Measurements from ENCODE around the gene CSNK1G1.

CSNK1G1 gene

DNA sequence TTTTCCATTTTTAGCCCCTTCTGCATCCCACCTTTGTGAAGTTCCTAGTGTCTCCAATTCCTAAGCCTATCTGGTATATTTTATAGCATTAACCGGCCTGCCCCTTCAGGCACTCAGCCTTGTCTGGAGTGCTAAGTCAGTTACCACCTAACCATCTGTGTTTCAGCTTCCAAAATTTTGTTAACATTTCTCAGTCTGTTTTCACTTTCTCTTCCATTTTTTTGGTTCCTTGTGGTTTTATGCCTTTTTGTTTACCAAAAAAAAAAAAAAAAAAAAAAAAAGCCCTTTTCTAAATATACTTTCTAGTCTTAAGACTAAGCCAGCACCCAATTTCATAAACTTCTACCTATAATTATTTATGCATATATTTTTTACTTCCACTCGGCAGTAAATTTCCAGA, 92.4 kb downstream of the CSNK1G1 start:
- Histone ChIP-seq H3K79me2 (ENCODE audit: insufficient read depth, low read depth) (0 out of 2 replicates have a peak, but pooled peaks cover 6% of the 10 kb centered on the region), H3K36me3 (ENCODE audit: insufficient read depth) (no peaks in the 10 kb centered on the region), H2AFZ (ENCODE audit: low read depth) (no peak overlapping the region), H3K27me3 (ENCODE audit: insufficient read depth, low read depth) (no peaks in the 10 kb centered on the region), H4K20me1 (ENCODE audit: insufficient read depth) (no peaks in the 10 kb centered on the region), H3K9ac (no peak overlapping the region), H3K4me1 (ENCODE audit: low read depth, poor library complexity, severe bottlenecking) (peaks cover 20% of the 10 kb centered on the region), H3K4me2 (peak overlapping the region; percentile 17; the same call in 1 of the 2 replicates), H3K27ac (no peak overlapping the region), H3K4me3 (IDR thresholded peaks at IDR 0.05; ENCODE audit: insufficient read depth, low read depth, low read length) (no peak overlapping the region)
- TF ChIP-seq, protein P1, sequence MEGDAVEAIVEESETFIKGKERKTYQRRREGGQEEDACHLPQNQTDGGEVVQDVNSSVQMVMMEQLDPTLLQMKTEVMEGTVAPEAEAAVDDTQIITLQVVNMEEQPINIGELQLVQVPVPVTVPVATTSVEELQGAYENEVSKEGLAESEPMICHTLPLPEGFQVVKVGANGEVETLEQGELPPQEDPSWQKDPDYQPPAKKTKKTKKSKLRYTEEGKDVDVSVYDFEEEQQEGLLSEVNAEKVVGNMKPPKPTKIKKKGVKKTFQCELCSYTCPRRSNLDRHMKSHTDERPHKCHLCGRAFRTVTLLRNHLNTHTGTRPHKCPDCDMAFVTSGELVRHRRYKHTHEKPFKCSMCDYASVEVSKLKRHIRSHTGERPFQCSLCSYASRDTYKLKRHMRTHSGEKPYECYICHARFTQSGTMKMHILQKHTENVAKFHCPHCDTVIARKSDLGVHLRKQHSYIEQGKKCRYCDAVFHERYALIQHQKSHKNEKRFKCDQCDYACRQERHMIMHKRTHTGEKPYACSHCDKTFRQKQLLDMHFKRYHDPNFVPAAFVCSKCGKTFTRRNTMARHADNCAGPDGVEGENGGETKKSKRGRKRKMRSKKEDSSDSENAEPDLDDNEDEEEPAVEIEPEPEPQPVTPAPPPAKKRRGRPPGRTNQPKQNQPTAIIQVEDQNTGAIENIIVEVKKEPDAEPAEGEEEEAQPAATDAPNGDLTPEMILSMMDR (conservative IDR thresholded peaks at IDR 0.05; ENCODE audit: low read depth, low read length): no peak

DNA sequence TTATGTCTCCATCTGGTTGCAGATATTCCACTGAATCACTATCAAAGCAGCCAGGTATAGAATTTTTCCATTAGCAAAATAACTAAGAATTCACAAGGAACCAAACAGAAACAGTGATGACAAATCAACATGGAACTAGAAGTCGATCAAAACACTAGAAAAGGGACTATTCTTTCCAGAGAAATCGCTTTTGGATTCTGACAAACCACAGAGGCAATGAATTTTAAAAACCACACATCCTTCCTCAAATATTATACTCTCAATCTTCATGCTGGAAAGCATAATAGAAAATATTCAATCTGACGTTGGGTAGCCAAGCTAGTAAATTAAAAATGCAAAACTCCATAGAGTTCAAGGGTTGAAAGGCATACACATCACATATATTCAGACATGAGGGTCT, 99.9 kb downstream of the CSNK1G1 start:
- H3K79me2 ChIP-seq (ENCODE audit: insufficient read depth, low read depth): no peaks in the 10 kb centered on the region
- H3K4me3 ChIP-seq (IDR thresholded peaks at IDR 0.05; ENCODE audit: insufficient read depth, low read depth, low read length): no peak overlapping the region
- no peak overlapping the region for H2AFZ ChIP-seq (ENCODE audit: low read depth)
- H3K4me1 ChIP-seq (ENCODE audit: low read depth, poor library complexity, severe bottlenecking): peaks cover under 1% of the 10 kb centered on the region
- no peaks in the 10 kb centered on the region for H3K36me3 ChIP-seq (ENCODE audit: insufficient read depth)
- TF ChIP-seq, protein P1 (conservative IDR thresholded peaks at IDR 0.05; ENCODE audit: low read depth, low read length): no peak
- H3K9ac ChIP-seq: no peak overlapping the region
- H4K20me1 ChIP-seq (ENCODE audit: insufficient read depth): no peaks in the 10 kb centered on the region
- H3K4me2 ChIP-seq: no peak overlapping the region
- no peak overlapping the region for H3K27ac ChIP-seq
- no peaks in the 10 kb centered on the region for H3K27me3 ChIP-seq (ENCODE audit: insufficient read depth, low read depth)

DNA sequence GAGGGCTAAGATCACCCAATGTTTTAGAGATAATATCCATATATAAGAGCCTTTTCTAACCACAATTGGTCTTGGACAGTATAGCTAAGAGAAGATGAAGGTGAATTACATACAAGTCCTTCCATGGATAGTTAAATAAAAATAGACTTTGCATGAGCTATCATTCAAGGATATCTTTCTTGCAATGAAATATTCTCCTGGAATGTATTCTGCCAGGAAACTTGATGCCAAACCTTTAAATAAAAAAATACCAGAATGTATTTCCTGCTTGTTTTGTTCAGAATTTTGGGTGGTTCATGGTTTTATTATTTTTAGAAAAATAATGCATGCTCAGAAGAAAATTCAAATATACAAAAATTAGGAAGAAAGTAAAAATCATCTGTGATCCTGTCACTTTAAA, 104.3 kb downstream of the CSNK1G1 start:
- Histone ChIP-seq H3K79me2 (ENCODE audit: insufficient read depth, low read depth) (no peaks in the 10 kb centered on the region), H3K4me2 (no peak overlapping the region), H4K20me1 (ENCODE audit: insufficient read depth) (no peaks in the 10 kb centered on the region), H3K27me3 (ENCODE audit: insufficient read depth, low read depth) (no peaks in the 10 kb centered on the region), H3K36me3 (ENCODE audit: insufficient read depth) (no peaks in the 10 kb centered on the region), H3K4me1 (ENCODE audit: low read depth, poor library complexity, severe bottlenecking) (peaks cover 33% of the 10 kb centered on the region), H3K4me3 (IDR thresholded peaks at IDR 0.05; ENCODE audit: insufficient read depth, low read depth, low read length) (no peak overlapping the region), H3K9ac (no peak overlapping the region), H3K27ac (no peak overlapping the region), H2AFZ (ENCODE audit: low read depth) (no peak overlapping the region)
- TF ChIP-seq, protein P1 (conservative IDR thresholded peaks at IDR 0.05; ENCODE audit: low read depth, low read length): no peak

DNA sequence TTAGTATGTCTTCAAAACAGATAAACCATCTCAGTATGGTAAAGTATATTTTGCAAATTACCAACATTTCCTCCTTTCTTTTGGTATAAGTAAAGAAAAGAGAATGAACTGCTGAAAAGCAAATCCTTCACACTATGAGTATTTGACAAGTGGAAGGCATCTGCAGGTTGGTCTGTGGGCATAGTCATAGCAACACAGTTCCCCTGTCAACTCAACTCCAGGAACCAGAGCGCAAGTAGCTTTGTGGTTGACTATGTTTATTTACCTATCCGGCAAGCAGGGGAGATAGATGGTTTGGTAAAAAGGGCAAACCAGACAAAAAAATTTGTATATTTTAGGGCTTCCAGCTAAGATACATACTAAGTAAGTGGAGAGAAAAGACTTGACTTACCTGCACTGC, 104.9 kb downstream of the CSNK1G1 start:
- no peak overlapping the region for H3K9ac ChIP-seq
- H3K4me1 ChIP-seq (ENCODE audit: low read depth, poor library complexity, severe bottlenecking): peaks cover 38% of the 10 kb centered on the region
- H3K4me3 ChIP-seq (IDR thresholded peaks at IDR 0.05; ENCODE audit: insufficient read depth, low read depth, low read length): no peak overlapping the region
- no peaks in the 10 kb centered on the region for H3K36me3 ChIP-seq (ENCODE audit: insufficient read depth)
- H3K4me2 ChIP-seq: no peak overlapping the region
- H4K20me1 ChIP-seq (ENCODE audit: insufficient read depth): no peaks in the 10 kb centered on the region
- H3K79me2 ChIP-seq (ENCODE audit: insufficient read depth, low read depth): no peaks in the 10 kb centered on the region
- no peak overlapping the region for H3K27ac ChIP-seq
- H2AFZ ChIP-seq (ENCODE audit: low read depth): no peak overlapping the region
- TF ChIP-seq, protein P1 (conservative IDR thresholded peaks at IDR 0.05; ENCODE audit: low read depth, low read length): no peak
- H3K27me3 ChIP-seq (ENCODE audit: insufficient read depth, low read depth): no peaks in the 10 kb centered on the region

All from KMS-11 (cell line).